HepG2 (cell line): Measurements from ENCODE around the gene ETV5. TPM values are rescaled to one million over a fixed set of nuclear protein-coding genes. Genes with fewer than 3 reads are reported as not detected.

Experiments
- ATAC-seq: fragments of 200-7000 bp; cut with Tn5 transposase; 3 replicates; pipeline ENCODE4 v1.9.1; 2020; ENCODE audit warnings: mild to moderate bottlenecking, moderate library complexity
- BruUV-seq: library from RNA; stranded (reverse); fragments of 400-500 nt; replicated peaks from 2 replicates; lab custom pipeline; 2021; lab: Mats Ljungman, UMichigan
- CTCF ChIA-PET: fragments of 300-600 bp; formaldehyde crosslinking; extraction: SDS; loops from one replicate; lab custom pipeline; 2021; ENCODE audit warnings: low total read pairs, inconsistent platforms, low intra/inter-chr PET ratio; lab: Yijun Ruan, JAX
- POLR2A ChIA-PET: fragments of 350-600 bp; sonication (Branson Sonifier 250); formaldehyde crosslinking; loops from one replicate; lab custom pipeline; 2020; ENCODE audit warnings: antibody characterized with exemption, inconsistent platforms; lab: Yijun Ruan, JAX
- DNase-seq: peaks from one replicate; pipeline ENCODE4 v3.0.0-alpha.2; 2015; ENCODE audit warnings: low spot score
- FAIRE-seq: peaks from 3 replicates; lab custom pipeline; 2011; peaks lifted over from hg19 to GRCh38; lab: Jason Lieb, UNC
- H2AFZ ChIP-seq: one replicate; pipeline ENCODE4 v1.6.1; 2011; ENCODE audit warnings: low read length, inconsistent platforms
- H3K27ac ChIP-seq: fragments of 300-600 bp; 3 replicates; pipeline ENCODE4 v1.8.0; 2011; ENCODE audit warnings: mixed run types, mild to moderate bottlenecking, mixed read lengths, low read length, inconsistent platforms; ENCODE audit not compliant: insufficient read depth; ENCODE audit errors: extremely low read length
- H3K27me3 ChIP-seq, 2 experiments: fragments of 200-600 bp in 1 of 2; 2 replicates in 1 of 2; 3 replicates in 1 of 2; pipeline versions ENCODE4 v1.6.0 to v1.8.0; 2011; ENCODE audit warnings: low read length in 2 of 2, mild to moderate bottlenecking in 2 of 2, moderate library complexity in 2 of 2, inconsistent platforms in 1 of 2; ENCODE audit not compliant: insufficient read depth in 2 of 2, control insufficient read depth in 1 of 2
- H3K36me3 ChIP-seq, 2 experiments: fragments of 200-600 bp in 1 of 2; replicated peaks in 1 of 2; 2 replicates in 1 of 2; 3 replicates in 1 of 2; pipeline versions ENCODE4 v1.5.1 to v1.8.0; 2011; ENCODE audit warnings: low read length in 2 of 2, inconsistent platforms in 1 of 2; ENCODE audit not compliant: insufficient read depth in 2 of 2, control insufficient read depth in 1 of 2
- H3K4me1 ChIP-seq: 2 replicates; pipeline ENCODE4 v1.5.1; 2012; ENCODE audit warnings: low read length, inconsistent platforms; ENCODE audit not compliant: insufficient read depth
- H3K4me2 ChIP-seq: 2 replicates; pipeline ENCODE4 v1.6.0; 2011; ENCODE audit warnings: low read depth, low read length, inconsistent platforms
- H3K4me3 ChIP-seq, 3 experiments: fragments of 200-600 bp in 1 of 3; sonication (generic), shearing (Covaris generic) in 1 of 3; replicated peaks in 1 of 3; 2 replicates each; pipeline ENCODE4 v1.5.1; 2011 to 2016; ENCODE audit warnings: low read length in 3 of 3, inconsistent platforms in 2 of 3, low read depth in 2 of 3, mild to moderate bottlenecking in 2 of 3, control low read depth in 1 of 3, mixed read lengths in 1 of 3; ENCODE audit not compliant: insufficient read depth in 1 of 3
- H3K79me2 ChIP-seq: one replicate; pipeline ENCODE4 v1.6.1; 2011; ENCODE audit warnings: low read length, inconsistent platforms; ENCODE audit not compliant: insufficient read depth
- H3K9ac ChIP-seq: 2 replicates; pipeline ENCODE4 v1.6.0; 2011; ENCODE audit warnings: mild to moderate bottlenecking, low read depth, low read length, inconsistent platforms; ENCODE audit not compliant: insufficient read depth
- H3K9me3 ChIP-seq: 2 replicates; pipeline ENCODE4 v1.5.1; 2012; ENCODE audit warnings: mild to moderate bottlenecking, low read length
- H4K20me1 ChIP-seq: 2 replicates; pipeline ENCODE4 v1.6.0; 2011; ENCODE audit warnings: inconsistent platforms, mild to moderate bottlenecking, low read length, moderate library complexity; ENCODE audit not compliant: insufficient read depth
- ELF4 ChIP-seq: sonication (generic); formaldehyde crosslinking; IDR thresholded peaks from 2 replicates; pipeline ENCODE4 v1.5.0; 2020; ENCODE audit warnings: missing genetic modification reagents, mild to moderate bottlenecking, moderate library complexity, borderline replicate concordance
- SRF ChIP-seq: IDR thresholded peaks from 2 replicates; pipeline ENCODE4 v1.6.1; 2011; ENCODE audit warnings: mild to moderate bottlenecking, low read depth, low read length, moderate library complexity
- ZBTB1 ChIP-seq: sonication (generic); formaldehyde crosslinking; IDR thresholded peaks from 2 replicates; pipeline ENCODE4 v1.4.0; 2020; ENCODE audit warnings: missing genetic modification reagents, borderline replicate concordance
- ZBTB37 ChIP-seq: sonication (generic); formaldehyde crosslinking; IDR thresholded peaks from 2 replicates; pipeline ENCODE4 v1.4.0; 2020; ENCODE audit warnings: mild to moderate bottlenecking, missing genetic modification reagents
- ZFP37 ChIP-seq: sonication (generic); formaldehyde crosslinking; IDR thresholded peaks from 2 replicates; pipeline ENCODE4 v1.4.0; 2020; ENCODE audit warnings: missing genetic modification reagents, borderline replicate concordance
- ZSCAN31 ChIP-seq: sonication (generic); formaldehyde crosslinking; IDR thresholded peaks from 2 replicates; pipeline ENCODE4 v1.5.0; 2020; ENCODE audit warnings: low read depth, mild to moderate bottlenecking, missing genetic modification reagents
- WGBS: methylation state at CpG from one replicate; pipeline ENCODE4 v1.1.6; 2017; ENCODE audit warnings: low lambda C conversion rate; 5-methylcytosine and 5-hydroxymethylcytosine counted together
- in situ Hi-C: cut with HindIII; loops from 2 replicates; pipeline ENCODE4 v1.10.0; 2017; ENCODE audit warnings: low pct_unique_long_range_greater_than_20kb; ENCODE audit not compliant: extremely low pct_ligation_motif_present
- intact Hi-C: fragments of 100-400 bp; cut with micrococcal nuclease; formaldehyde crosslinking; loops from one replicate; pipeline ENCODE4 v1.10.0; 2022; ENCODE audit not compliant: unreplicated experiment
- polyA plus RNA-seq, 8 experiments: library from polyadenylated mRNA; depleted of rRNA in 3 of 8; stranded (reverse) in 7 of 8; unstranded in 1 of 8; fragments of >200 nt; fragmentation: Illumina TruSeq in 4 of 8; extraction: Trizol in 4 of 8; gene quantifications; 2 replicates each; pipeline versions ENCODE4 v1.2.1 to v1.2.3, GENCODE V29; 2011 to 2016; ENCODE audit warnings: low read depth in 4 of 8, missing spikeins in 1 of 8, mixed read lengths in 1 of 8; ENCODE audit not compliant: insufficient read depth in 1 of 8
- total RNA-seq, 5 experiments: library from RNA; depleted of rRNA; stranded (reverse); fragments of >200 nt; fragmentation: Illumina TruSeq; extraction: Trizol; gene quantifications; 2 replicates each; pipeline ENCODE4 v1.2.3, GENCODE V29; 2016; ENCODE audit warnings: low read depth in 1 of 5
- TF ChIP-seq, protein P1 (sequence below): sonication (generic); formaldehyde crosslinking; IDR thresholded peaks from 2 replicates; pipeline ENCODE4 v1.9.0; 2021; ENCODE audit warnings: missing genetic modification reagents, mild to moderate bottlenecking, borderline replicate concordance

The ETV5 gene
- total and polyA plus RNA-seq, 2 of the 13 experiments (the other 11 are each of a cell fraction or from before 2014, with no cell fraction given): 52.9 to 57.2 TPM

DNA sequence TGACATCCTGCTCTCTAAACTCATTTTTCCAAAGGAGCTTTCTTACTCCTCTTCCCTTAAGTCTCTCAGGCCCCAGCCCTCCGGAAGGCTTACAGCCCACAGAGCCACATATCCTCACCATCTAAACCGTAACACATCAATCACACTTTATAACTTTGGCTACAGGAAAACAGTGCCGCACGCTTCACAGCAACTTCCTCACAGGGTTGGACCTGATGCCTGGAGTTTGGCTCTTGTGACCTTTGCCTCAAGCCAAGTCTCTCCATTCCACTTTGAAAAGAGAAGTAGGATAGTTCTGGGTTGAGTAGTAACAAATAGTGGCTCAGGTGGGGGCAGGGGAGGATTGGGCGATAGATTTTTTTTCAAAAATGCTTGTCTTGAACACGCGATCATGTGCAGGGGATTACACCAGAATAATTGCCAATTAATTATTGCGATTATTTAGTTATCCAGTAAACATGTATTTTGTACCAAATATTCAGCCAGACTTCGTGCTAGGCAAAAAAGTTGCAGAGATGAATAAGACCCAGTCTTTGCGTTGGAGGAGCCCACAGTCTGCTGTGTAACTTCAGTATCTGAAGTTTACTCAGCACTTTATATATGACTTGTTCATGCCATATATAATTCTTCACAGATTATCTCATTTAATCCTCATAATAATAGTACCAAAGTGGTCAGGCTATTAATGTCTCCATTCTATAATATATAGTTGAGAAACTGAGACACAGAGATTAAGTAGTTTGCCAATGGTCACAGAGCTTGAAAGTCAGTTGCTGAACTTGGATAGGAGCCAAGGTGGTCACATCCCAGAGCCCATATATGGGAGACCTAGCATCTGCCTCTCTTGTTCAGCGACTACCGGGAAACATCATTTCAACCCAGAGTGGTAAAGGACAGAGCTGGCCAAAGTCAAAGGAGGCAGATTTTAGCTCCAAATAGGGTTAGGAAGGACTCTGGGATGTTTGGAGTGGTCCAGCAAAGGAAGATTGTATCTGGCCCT, 2.4 kb upstream of the ETV5 start:
- Histone ChIP-seq H3K79me2 (peaks cover 22% of the 10 kb centered on the region), H3K4me1 (peaks cover 36% of the 10 kb centered on the region), H3K36me3 (no peaks in the 10 kb centered on the region), H3K9me3 (no peaks in the 10 kb centered on the region), H3K9ac (no peak overlapping the region; the same call in 1 of the 2 replicates), H3K4me2 (peak overlapping the region; percentile 98), H4K20me1 (peaks cover 10% of the 10 kb centered on the region), H3K27me3 (peaks cover 0 to 6% of the 10 kb centered on the region in 2 experiments; a peak in 1 of 5 replicates), H3K4me3 (peak overlapping the region in 1 of 3 experiments; percentile 14; a peak in 1 of 6 replicates), H3K27ac (no peak overlapping the region), H2AFZ (peak overlapping the region; percentile 5)
- ChIA-PET CTCF (no interaction called here), POLR2A (interaction anchor here (0.8 to 4.9 kb wide), 5 partner anchors 11 to 131 kb away, joined by 3 to 110 read pairs (median 3); no protein-coding TSS in a partner anchor)
- BruUV-seq: no TSS peak
- DNase-seq (no peak), ATAC-seq (no peak), FAIRE-seq (no peak)
- 45% methylated on average over 12 of the region's 12 CpGs for WGBS
- intact Hi-C loops: no loop called here
- in situ Hi-C loops: loop anchor here (10.0 kb wide), 1 partner anchor 134 kb away; no protein-coding TSS in a partner anchor
- TF ChIP-seq SRF (peak; percentile 45; the same call in 1 of the 2 replicates), ZBTB1 (CRISPR knock-in tag) (no peak), ELF4 (no peak), ZBTB37 (CRISPR knock-in tag) (no peak), ZSCAN31 (CRISPR knock-in tag) (no peak), ZFP37 (CRISPR knock-in tag) (no peak)
- TF ChIP-seq, protein P1, sequence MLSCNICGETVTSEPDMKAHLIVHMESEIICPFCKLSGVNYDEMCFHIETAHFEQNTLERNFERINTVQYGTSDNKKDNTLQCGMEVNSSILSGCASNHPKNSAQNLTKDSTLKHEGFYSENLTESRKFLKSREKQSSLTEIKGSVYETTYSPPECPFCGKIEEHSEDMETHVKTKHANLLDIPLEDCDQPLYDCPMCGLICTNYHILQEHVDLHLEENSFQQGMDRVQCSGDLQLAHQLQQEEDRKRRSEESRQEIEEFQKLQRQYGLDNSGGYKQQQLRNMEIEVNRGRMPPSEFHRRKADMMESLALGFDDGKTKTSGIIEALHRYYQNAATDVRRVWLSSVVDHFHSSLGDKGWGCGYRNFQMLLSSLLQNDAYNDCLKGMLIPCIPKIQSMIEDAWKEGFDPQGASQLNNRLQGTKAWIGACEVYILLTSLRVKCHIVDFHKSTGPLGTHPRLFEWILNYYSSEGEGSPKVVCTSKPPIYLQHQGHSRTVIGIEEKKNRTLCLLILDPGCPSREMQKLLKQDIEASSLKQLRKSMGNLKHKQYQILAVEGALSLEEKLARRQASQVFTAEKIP (CRISPR knock-in tag): no peak
